NCI-H774 (cell line): ENCODE measurements around the gene GPR135.

Source experiments
- DNase-seq: peaks from one replicate; lab custom pipeline; 2025; lab: John Stamatoyannopoulos, UW

GPR135 gene

GRCh38 chr14:59422069-59422881 lies 42.9 kb downstream of the GPR135 start:
- DNase-seq: no peak

DNA sequence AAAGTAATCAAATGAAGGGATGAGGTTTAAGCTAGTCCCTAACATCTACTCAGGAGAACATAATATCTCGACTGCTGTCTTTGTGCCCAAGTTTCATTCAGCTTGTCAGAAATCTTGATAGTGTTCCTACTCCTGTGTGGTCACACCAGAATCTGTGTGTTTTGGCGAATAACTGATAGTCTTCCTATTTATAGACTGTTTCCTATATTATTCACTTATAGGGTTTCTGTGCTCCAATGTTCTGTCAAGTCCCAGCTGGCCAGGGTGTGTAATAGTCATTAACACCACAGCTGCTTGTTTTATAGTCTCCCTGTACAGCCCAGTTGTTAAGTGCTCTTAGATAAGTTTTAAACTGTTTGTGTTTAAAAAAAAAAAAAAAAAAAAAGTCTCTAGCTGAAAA lies 45.9 kb downstream of the GPR135 start:
- no peak for DNase-seq

DNA sequence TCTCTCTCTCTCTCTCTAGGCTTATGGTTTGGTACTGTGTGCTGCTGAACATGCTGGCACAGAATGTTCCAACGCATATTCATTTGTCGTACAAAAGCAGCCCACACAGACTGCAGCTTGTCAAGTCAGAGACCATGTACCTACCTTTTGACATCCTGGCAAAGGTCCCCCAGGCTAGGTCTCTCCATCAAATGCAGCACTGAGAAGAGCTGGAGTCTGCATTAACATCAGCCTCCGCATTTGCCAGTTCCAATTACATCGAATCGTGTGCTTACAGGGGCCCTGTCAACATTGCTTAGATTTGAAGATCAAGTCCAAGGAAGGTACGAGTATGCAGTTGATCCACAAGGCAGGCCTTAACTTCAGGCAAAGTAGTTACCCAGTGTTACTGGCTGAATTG lies 47.9 kb downstream of the GPR135 start:
- no peak for DNase-seq

DNA sequence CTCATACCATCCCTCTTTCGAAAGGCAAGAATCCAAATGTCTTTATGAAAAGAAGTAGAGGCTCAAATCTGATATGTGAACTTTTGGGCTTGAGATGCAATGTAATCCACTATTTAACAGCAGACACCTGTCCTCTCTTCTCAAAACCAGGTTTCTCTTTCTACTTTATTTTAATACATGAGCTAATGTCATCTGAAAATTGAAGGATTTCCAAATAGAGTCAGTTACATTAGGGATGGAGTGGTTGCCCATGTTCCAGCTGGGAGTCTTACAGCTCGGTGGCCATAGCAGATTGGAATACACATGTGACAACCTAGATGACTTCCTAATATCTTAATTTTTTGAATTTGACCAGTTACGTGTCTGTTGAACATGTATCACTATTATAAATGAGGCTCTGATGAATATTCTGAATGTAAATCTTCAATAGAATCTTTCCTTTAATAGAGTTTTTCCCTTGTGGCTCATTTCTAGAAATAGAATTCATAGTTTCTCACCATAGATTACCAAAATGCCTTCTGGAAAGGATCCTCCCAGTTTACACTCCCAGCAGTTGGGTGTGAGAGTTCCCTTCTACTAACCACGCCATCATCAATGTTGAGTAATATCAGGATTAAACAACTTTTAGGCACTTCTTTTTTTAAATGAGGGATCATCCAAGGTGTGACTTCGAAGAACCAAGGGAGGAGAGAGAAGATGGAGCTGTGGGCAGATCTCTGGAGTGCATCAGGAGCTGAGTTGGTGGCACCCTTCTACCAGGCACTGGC lies 49.2 kb downstream of the GPR135 start:
- no peak for DNase-seq
